Stimulated activated CD4-positive, alpha-beta T cell treated with anti-CD3 and anti-CD28 coated beads, TNF-alpha, amount 100 ng/mL, for 4 hours (primary cell): ENCODE measurements around the gene PLPPR3.

ENCODE experiments used
- DNase-seq, 3 experiments: peaks; one replicate each; pipeline ENCODE4 v3.0.0-alpha.2; 2020; ENCODE audit warnings: low read depth in 3 of 3

PLPPR3 gene

GRCh38 chr19:808423-808775 is 13.4 kb downstream of the PLPPR3 start:
- no peak for DNase-seq

GRCh38 chr19:807627-808422 is 13.9 kb downstream of the PLPPR3 start:
- no peak for DNase-seq

GRCh38 chr19:806815-807421 is 14.8 kb downstream of the PLPPR3 start:
- no peak for DNase-seq

- DNase-seq: no peak
These were observed 15.9 kb downstream of the PLPPR3 start for GRCh38 chr19:805600-806550.

- DNase-seq: no peak
These were observed 16.6 kb downstream of the PLPPR3 start for GRCh38 chr19:805166-805551.

- DNase-seq: no peak
These were observed 17.2 kb downstream of the PLPPR3 start for GRCh38 chr19:804419-805165.

- DNase-seq: no peak
These were observed 17.9 kb downstream of the PLPPR3 start for GRCh38 chr19:803686-804418.

GRCh38 chr19:803099-803561 is 18.6 kb downstream of the PLPPR3 start:
- no peak for DNase-seq

- no peak for DNase-seq
These were observed 19.2 kb downstream of the PLPPR3 start for GRCh38 chr19:802498-803098.

GRCh38 chr19:801861-802497 is 19.8 kb downstream of the PLPPR3 start:
- no peak for DNase-seq

- no peak for DNase-seq
These were observed 20.5 kb downstream of the PLPPR3 start for GRCh38 chr19:801030-801860.

- no peak for DNase-seq
These were observed 21.3 kb downstream of the PLPPR3 start for GRCh38 chr19:800360-801029.

- DNase-seq: no peak
These were observed 22.5 kb downstream of the PLPPR3 start for GRCh38 chr19:799076-799881.

GRCh38 chr19:798415-799075 is 23.2 kb downstream of the PLPPR3 start:
- no peak for DNase-seq

- DNase-seq: peak; percentile 69 to 77 (median 72)
These were observed 24.0 kb downstream of the PLPPR3 start for GRCh38 chr19:797528-798414.
